GM10248 (cell line): Measurements from ENCODE around the gene FAM181A.

Experiments used
- CTCF ChIA-PET: fragments of 300-600 bp; sonication (Branson Sonifier 250); formaldehyde crosslinking; extraction: SDS; loops from one replicate; lab custom pipeline; 2021; ENCODE audit warnings: antibody characterized with exemption; lab: Yijun Ruan, JAX
- POLR2A ChIA-PET: fragments of 350-650 bp; sonication (Branson Sonifier 250); formaldehyde crosslinking; extraction: SDS; loops from one replicate; lab custom pipeline; 2020; ENCODE audit warnings: antibody characterized with exemption; lab: Yijun Ruan, JAX
- DNase-seq: peaks from one replicate; pipeline ENCODE4 v3.0.0; 2012; ENCODE audit errors: extremely low spot score
- TF ChIP-seq, protein P1 (sequence below): IDR thresholded peaks from 2 replicates; pipeline ENCODE4 v1.5.1; 2012; ENCODE audit warnings: mild to moderate bottlenecking, low read depth; ENCODE audit errors: extremely low read depth, missing control alignments, control extremely low read depth

Gene FAM181A

DNA sequence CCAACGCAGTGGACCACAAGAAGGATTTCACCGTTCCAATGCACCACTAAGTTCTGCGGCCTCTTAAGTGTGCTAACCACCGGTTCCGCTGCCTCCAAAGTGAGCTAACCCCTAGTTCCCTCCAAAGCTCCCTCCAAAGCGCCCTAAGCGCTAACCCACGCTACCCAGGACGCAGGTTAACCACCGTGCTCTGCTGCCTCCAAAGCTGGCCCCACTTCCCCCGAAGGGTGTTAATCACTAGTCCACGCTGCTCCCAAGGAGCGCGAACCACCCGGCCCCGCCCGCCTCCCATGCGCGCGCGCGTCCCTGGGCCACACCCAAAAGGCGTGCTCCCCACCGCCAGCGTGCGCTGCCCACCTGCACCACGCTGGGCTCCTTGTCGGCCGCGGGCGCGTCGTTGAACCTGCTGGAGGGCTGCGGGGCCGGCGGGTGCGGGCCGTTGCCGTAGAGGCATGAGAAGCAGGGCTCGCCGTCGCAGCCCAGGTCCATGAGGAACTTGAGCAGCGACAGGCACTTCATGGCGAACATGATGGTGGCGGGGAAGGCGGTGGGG lies 11.7 kb downstream of the FAM181A start:
- TF ChIP-seq, protein P1, sequence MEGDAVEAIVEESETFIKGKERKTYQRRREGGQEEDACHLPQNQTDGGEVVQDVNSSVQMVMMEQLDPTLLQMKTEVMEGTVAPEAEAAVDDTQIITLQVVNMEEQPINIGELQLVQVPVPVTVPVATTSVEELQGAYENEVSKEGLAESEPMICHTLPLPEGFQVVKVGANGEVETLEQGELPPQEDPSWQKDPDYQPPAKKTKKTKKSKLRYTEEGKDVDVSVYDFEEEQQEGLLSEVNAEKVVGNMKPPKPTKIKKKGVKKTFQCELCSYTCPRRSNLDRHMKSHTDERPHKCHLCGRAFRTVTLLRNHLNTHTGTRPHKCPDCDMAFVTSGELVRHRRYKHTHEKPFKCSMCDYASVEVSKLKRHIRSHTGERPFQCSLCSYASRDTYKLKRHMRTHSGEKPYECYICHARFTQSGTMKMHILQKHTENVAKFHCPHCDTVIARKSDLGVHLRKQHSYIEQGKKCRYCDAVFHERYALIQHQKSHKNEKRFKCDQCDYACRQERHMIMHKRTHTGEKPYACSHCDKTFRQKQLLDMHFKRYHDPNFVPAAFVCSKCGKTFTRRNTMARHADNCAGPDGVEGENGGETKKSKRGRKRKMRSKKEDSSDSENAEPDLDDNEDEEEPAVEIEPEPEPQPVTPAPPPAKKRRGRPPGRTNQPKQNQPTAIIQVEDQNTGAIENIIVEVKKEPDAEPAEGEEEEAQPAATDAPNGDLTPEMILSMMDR = no peak
- ChIA-PET POLR2A (interaction anchor here (0.6 kb wide), 1 partner anchor 1311 kb away, joined by 6 read pairs; no protein-coding TSS in a partner anchor), CTCF (interaction anchor here (0.9 to 24.2 kb wide), 15 partner anchors 8 to 223 kb away, joined by 3 to 664 read pairs (median 18); partner anchors contain the start of genes ASB2 and CCDC197)
- DNase-seq = no peak

GRCh38 chr14:93939304-93940229 lies 12.4 kb downstream of the FAM181A start:
- ChIA-PET CTCF (interaction anchor here (0.7 to 24.2 kb wide), 48 partner anchors 8 to 1236 kb away, joined by 3 to 664 read pairs (median 5); partner anchors contain the start of genes ASB2, CCDC197, DDX24 and FAM181A), POLR2A (interaction anchor here (0.8 to 1.7 kb wide), 6 partner anchors 17 to 60 kb away, joined by 3 to 8 read pairs (median 4); no protein-coding TSS in a partner anchor)
- TF ChIP-seq, protein P1 = peak; percentile 94
- DNase-seq = peak; percentile 91

DNA sequence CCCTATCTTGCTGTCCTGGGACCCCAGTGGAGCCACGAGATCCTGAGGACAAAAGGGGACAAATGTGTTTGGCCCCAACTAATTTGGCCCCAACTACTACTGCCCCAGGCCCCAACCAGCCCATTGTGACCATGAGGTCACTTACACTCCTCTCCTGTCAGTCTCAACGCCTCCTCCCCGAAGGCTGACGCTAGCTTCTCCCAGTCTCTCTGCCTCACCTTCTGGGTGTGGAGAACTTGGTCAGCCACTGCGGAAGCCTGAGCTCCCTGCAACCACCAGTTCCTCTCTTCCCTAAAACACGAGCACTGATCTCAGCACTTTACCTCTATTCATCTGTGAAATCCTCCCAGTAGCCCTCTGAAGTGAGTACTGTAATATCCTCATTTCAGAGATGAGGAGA lies 13.3 kb downstream of the FAM181A start:
- TF ChIP-seq, protein P1 = no peak
- ChIA-PET POLR2A (interaction anchor here (0.8 to 1.7 kb wide), 4 partner anchors 19 to 59 kb away, joined by 3 to 8 read pairs (median 4); no protein-coding TSS in a partner anchor), CTCF (interaction anchor here (0.7 to 24.2 kb wide), 35 partner anchors 10 to 1237 kb away, joined by 3 to 664 read pairs (median 7); partner anchors contain the start of genes ASB2, CCDC197, DDX24 and IFI27L1)
- DNase-seq = no peak

GRCh38 chr14:93941293-93941910 lies 14.3 kb downstream of the FAM181A start:
- TF ChIP-seq, protein P1 = no peak
- POLR2A ChIA-PET = interaction anchor here (1.1 to 1.3 kb wide), 2 partner anchors 51 to 57 kb away, joined by 3 to 5 read pairs; no protein-coding TSS in a partner anchor
- DNase-seq = no peak
- CTCF ChIA-PET = interaction anchor here (1.0 to 24.2 kb wide), 10 partner anchors 9 to 201 kb away, joined by 3 to 664 read pairs (median 24); partner anchors contain the start of genes ASB2, CCDC197 and OTUB2

DNA sequence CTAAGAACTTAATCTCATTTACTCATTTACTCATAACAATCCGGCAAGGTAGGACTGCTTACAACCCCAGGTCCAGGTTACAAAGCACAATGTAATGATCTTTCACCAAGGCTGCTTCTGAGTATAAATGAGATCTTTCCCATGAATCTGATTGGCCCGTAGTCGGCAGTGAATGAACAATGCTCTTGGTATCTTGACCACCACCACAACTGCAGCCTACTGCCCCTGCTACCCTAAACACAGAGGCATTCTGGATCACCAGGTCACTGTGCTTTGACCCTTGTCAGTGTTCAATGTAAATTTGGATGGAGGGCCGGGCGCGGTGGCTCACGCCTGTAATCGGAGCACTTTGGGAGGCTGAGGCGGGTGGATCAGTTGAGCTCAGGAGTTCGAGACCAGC lies 15.9 kb downstream of the FAM181A start:
- ChIA-PET CTCF (interaction anchor here (1.2 to 24.2 kb wide), 7 partner anchors 8 to 114 kb away, joined by 3 to 664 read pairs (median 119); partner anchors contain the start of genes ASB2, CCDC197 and OTUB2), POLR2A (no interaction called here)
- TF ChIP-seq, protein P1 = no peak
- DNase-seq = no peak

- DNase-seq = no peak
- ChIA-PET CTCF (interaction anchor here (1.3 to 24.2 kb wide), 5 partner anchors 7 to 113 kb away, joined by 3 to 664 read pairs (median 156); partner anchors contain the start of genes ASB2 and CCDC197), POLR2A (no interaction called here)
- TF ChIP-seq, protein P1 = no peak
These were observed 16.8 kb downstream of the FAM181A start for GRCh38 chr14:93943930-93944329.
